CD4-positive, alpha-beta T cell (primary cell): ENCODE data around the gene ZNF410. TPM values are rescaled to one million over a fixed set of nuclear protein-coding genes. Genes with fewer than 3 reads are reported as not detected.

Source experiments
- ATAC-seq: fragments of 200-7000 bp; cut with Tn5 transposase; one replicate; pipeline ENCODE4 v1.10.0; 2022; ENCODE audit warnings: mild to moderate bottlenecking; ENCODE audit not compliant: poor library complexity
- CTCF ChIA-PET: fragments of 350-600 bp; sonication (Branson Sonifier 250); formaldehyde crosslinking; loops from one replicate; lab custom pipeline; 2021; ENCODE audit warnings: antibody characterized with exemption, inconsistent platforms; lab: Charles Lee
- POLR2A ChIA-PET: fragments of 350-600 bp; sonication (Branson Sonifier 250); formaldehyde crosslinking; loops from one replicate; lab custom pipeline; 2021; ENCODE audit warnings: antibody characterized with exemption, inconsistent platforms; lab: Charles Lee
- DNase-seq, 14 experiments: peaks; one replicate each; pipeline ENCODE4 v3.0.0-alpha.2; 2013 to 2020; ENCODE audit warnings: mixed read lengths in 2 of 14
- H3K27ac ChIP-seq, 2 donors: one replicate each; pipeline versions ENCODE4 v1.5.1 to v1.7.0; 2013; ENCODE audit warnings: low read length in 2 of 2, low read depth in 1 of 2, mild to moderate bottlenecking in 1 of 2
- H3K27me3 ChIP-seq, 2 experiments: 1 replicate in 1 of 2; 2 replicates in 1 of 2; pipeline versions ENCODE4 v1.6.1 to v1.7.0; 2013; ENCODE audit warnings: low read length in 2 of 2, control low read depth in 1 of 2, mild to moderate bottlenecking in 1 of 2, moderate library complexity in 1 of 2; ENCODE audit not compliant: insufficient read depth in 2 of 2, control insufficient read depth in 1 of 2
- H3K36me3 ChIP-seq: one replicate; pipeline ENCODE4 v1.6.1; 2013; ENCODE audit warnings: low read length, control low read depth; ENCODE audit not compliant: insufficient read depth
- H3K4me1 ChIP-seq: one replicate; pipeline ENCODE4 v1.6.1; 2013; ENCODE audit warnings: low read length, control low read depth; ENCODE audit not compliant: insufficient read depth
- H3K4me3 ChIP-seq: one replicate; pipeline ENCODE4 v1.5.1; 2013; ENCODE audit warnings: mild to moderate bottlenecking, low read length, moderate library complexity
- H3K9me3 ChIP-seq, 2 experiments: 1 replicate in 1 of 2; 2 replicates in 1 of 2; pipeline versions ENCODE4 v1.6.1 to v1.7.0; 2013; ENCODE audit warnings: low read length in 2 of 2, mild to moderate bottlenecking in 2 of 2, control low read depth in 1 of 2, moderate library complexity in 1 of 2; ENCODE audit not compliant: control insufficient read depth in 1 of 2, insufficient read depth in 1 of 2
- H3K27ac Mint-ChIP-seq: one replicate; pipeline ENCODE4 v1.8.0; 2020; ENCODE audit warnings: mixed read lengths
- H3K27me3 Mint-ChIP-seq: one replicate; pipeline ENCODE4 v1.8.0; 2021; ENCODE audit warnings: mixed read lengths
- H3K36me3 Mint-ChIP-seq: one replicate; pipeline ENCODE4 v1.8.0; 2021; ENCODE audit warnings: low read depth, mixed read lengths
- H3K4me1 Mint-ChIP-seq: one replicate; pipeline ENCODE4 v1.8.0; 2021; ENCODE audit warnings: low read depth, mixed read lengths
- H3K4me3 Mint-ChIP-seq: one replicate; pipeline ENCODE4 v1.8.0; 2020; ENCODE audit warnings: mild to moderate bottlenecking, mixed read lengths
- H3K9me3 Mint-ChIP-seq: one replicate; pipeline ENCODE4 v1.8.0; 2020; ENCODE audit warnings: mixed read lengths
- CTCF ChIP-seq: fragments of 200-600 bp; IDR thresholded peaks from one replicate; pipeline ENCODE4 v1.8.0; 2022; ENCODE audit warnings: antibody characterized with exemption, mild to moderate bottlenecking
- intact Hi-C, 2 experiments: fragments of 100-400 bp; cut with DNase I in 1 of 2; cut with micrococcal nuclease in 1 of 2; formaldehyde crosslinking; loops; one replicate each; pipeline versions ENCODE4 v1.15.1 to v1.9.0; 2023 to 2025; cut with DNase I, micrococcal nuclease
- total RNA-seq, 174 experiments: library from RNA in 2 of 174; stranded (reverse) in 2 of 174; gene quantifications; one replicate each; pipeline ENCODE4 v1.2.3 and lab custom pipeline; 2021 to 2026

The ZNF410 gene
- total RNA-seq, 2 experiments from 2014 or later = 74.3 to 81.1 TPM

DNA sequence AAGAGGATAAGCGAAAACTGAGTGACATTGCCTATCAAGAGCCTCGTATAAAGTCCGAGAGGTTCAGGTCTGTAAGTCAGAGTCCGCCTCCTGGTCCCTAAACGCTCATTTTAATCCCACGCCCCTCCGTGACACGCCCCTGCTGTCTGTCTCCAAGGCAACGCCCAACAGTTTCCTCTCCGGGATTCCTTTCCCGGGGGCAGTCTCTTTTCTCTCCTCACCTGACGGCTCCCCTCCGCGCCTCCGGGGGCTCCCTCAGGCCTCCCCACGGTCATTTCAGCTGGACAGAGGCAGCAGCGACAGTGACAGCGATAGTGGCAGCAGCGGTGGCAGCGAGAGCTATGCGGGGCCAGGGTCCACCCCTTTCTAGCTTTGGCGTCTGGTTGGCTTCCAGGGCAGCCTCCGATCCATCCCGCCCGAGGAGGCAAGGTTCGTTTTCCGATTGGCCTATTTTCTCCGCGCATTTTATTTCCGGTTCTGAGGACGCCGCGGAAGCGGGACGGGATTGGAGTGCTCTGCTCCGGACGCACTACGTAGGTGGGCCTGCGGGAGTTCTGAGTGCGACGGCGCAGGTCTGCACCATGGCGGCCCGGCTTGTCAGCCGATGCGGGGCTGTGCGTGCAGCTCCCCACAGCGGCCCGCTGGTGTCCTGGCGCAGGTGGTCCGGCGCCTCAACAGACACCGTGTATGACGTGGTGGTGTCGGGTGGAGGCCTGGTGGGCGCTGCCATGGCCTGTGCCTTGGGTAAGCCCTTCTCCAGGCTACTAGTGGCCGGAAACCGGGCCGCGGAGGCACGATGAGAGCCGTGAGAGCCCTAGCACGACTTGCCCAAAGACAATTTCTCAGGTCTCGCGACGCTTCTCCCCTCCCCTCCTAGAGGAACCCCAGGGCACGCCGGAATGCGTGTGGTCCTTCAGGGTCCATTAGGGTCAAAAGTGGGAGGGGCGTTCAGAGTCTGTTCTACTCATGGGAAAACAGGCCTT is 63.4 kb downstream of the ZNF410 start, which contains the start of the genes COQ6 and FAM161B:
Gene COQ6, plus strand, starts transcription at position 551 of the 983 bp plus-strand sequence. Its CDS starts 31 bp downstream, at position 582.
Gene FAM161B, minus strand, starts transcription at position 343 of the 983 bp plus-strand sequence. Its CDS starts 68 bp downstream, at position 275.
- TF ChIP-seq CTCF = peak; percentile 27
- CTCF ChIA-PET = interaction anchor here (0.7 to 1.0 kb wide), 3 partner anchors 14 to 192 kb away, joined by 3 to 4 read pairs (median 3); partner anchors contain the start of genes BBOF1 and ENTPD5

DNA sequence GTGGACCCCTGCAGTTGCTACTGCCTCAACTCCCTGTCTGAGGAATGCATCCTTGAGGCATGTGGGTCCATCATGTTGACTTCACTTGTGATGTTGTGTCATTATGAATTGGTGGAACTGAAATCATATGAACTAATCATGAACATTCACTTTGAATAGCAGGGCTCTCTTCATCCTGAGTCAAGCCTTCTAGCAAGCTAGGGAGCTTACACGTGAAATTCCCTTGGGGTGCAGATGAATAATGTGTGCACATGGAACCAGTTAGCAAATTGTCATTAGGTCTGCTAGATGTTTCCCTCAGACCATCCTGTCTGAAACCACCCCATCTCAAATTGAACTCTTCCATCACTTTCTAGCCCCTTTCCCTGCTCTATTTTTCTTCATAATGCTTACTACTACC is 67.1 kb downstream of the ZNF410 start:
- intact Hi-C loops = loop anchor here (5.0 kb wide), 4 partner anchors 84 to 461 kb away; partner anchors contain the start of genes ALDH6A1 (in 1 of the 2), LIN52 (in 1 of the 2) and RIOX1 (in 1 of the 2)
- POLR2A ChIA-PET = no interaction called here
- no peaks in the 10 kb centered on the region for H3K9me3 Mint-ChIP-seq
- Histone ChIP-seq H3K4me3 (no peak overlapping the region), H3K36me3 (peaks cover 45% of the 10 kb centered on the region), H3K27me3 (no peaks in the 10 kb centered on the region), H3K27ac (no peak overlapping the region), H3K4me1 (peaks cover 18% of the 10 kb centered on the region), H3K9me3 (no peaks in the 10 kb centered on the region)
- H3K27me3 Mint-ChIP-seq = no peaks in the 10 kb centered on the region
- CTCF ChIA-PET = no interaction called here
- DNase-seq = no peak
- H3K4me1 Mint-ChIP-seq = peaks cover 26% of the 10 kb centered on the region
- H3K4me3 Mint-ChIP-seq = no peak overlapping the region
- ATAC-seq = no peak
- TF ChIP-seq CTCF = no peak
- peaks cover 66% of the 10 kb centered on the region for H3K36me3 Mint-ChIP-seq
- H3K27ac Mint-ChIP-seq = no peak overlapping the region

More for the DNA sequence above, 63.4 kb downstream of the ZNF410 start, which contains the start of the genes COQ6 and FAM161B:
- Histone ChIP-seq H3K4me3 (peak within 1 kb of the TSS; percentile 96), H3K4me1 (peaks cover 18% of the 10 kb centered on the region), H3K27ac (peak within 1 kb of the TSS; percentile 94 to 95), H3K9me3 (no peaks in the 10 kb centered on the region), H3K36me3 (peaks cover 17% of the 10 kb centered on the region), H3K27me3 (no peaks in the 10 kb centered on the region)
- Mint-ChIP-seq H3K4me1 (peaks cover 32% of the 10 kb centered on the region), H3K9me3 (no peaks in the 10 kb centered on the region), H3K27ac (peak within 1 kb of the TSS; percentile 91), H3K36me3 (peaks cover 39% of the 10 kb centered on the region), H3K4me3 (peak within 1 kb of the TSS; percentile 99), H3K27me3 (no peaks in the 10 kb centered on the region)
- DNase-seq (peak; percentile 79 to 98 (median 88)), ATAC-seq (peak; percentile 92)
- POLR2A ChIA-PET = interaction anchor here (0.7 to 2.8 kb wide), 22 partner anchors 8 to 892 kb away, joined by 3 to 14 read pairs (median 4); partner anchors contain the start of genes ACOT2, ACOT4, BBOF1 and DNAL1
- intact Hi-C loops = loop anchor here (1.0 to 5.0 kb wide), 6 partner anchors 68 to 458 kb away; partner anchors contain the start of genes ALDH6A1 (in 1 of the 2), LIN52 (in 1 of the 2) and RIOX1 (in 1 of the 2)

DNA sequence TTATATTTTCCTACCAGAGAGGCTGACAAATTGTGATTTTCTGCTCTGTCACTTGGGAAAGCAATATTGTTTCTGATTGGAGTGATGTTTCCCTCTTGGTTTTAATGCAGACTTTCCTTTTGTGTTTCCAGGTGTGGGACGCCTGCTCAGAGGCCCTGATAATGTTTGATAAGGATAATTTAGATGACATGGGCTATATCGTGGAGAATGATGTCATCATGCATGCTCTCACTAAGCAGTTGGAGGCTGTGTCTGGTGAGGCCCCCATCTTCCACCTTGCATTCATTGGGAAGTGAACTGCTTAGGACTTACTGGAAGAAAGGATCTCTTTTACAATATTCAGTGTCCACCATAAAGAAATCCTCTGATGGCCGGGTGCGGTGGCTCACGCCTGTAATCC is 69.0 kb downstream of the ZNF410 start:
- ATAC-seq (no peak), DNase-seq (no peak)
- Histone ChIP-seq H3K9me3 (no peaks in the 10 kb centered on the region), H3K4me1 (peaks cover 5% of the 10 kb centered on the region), H3K27ac (no peak overlapping the region), H3K27me3 (no peaks in the 10 kb centered on the region), H3K4me3 (no peak overlapping the region), H3K36me3 (peaks cover 65% of the 10 kb centered on the region)
- intact Hi-C loops = no loop called here
- Mint-ChIP-seq H3K27me3 (no peaks in the 10 kb centered on the region), H3K36me3 (peaks cover 75% of the 10 kb centered on the region), H3K9me3 (no peaks in the 10 kb centered on the region), H3K4me1 (peaks cover 15% of the 10 kb centered on the region), H3K4me3 (no peak overlapping the region), H3K27ac (no peak overlapping the region)
- CTCF ChIA-PET = no interaction called here
- POLR2A ChIA-PET = no interaction called here
- TF ChIP-seq CTCF = no peak
